Esophagus muscularis mucosa (tissue), 3 donors: ENCODE data around the gene SLC39A13.

ENCODE experiments used
- POLR2A ChIP-seq: fragments of 450-650 bp; IDR thresholded peaks from one replicate; pipeline ENCODE4 v1.6.1; 2017; ENCODE audit warnings: antibody characterized with exemption, moderate library complexity, mild to moderate bottlenecking, low read depth
- TF ChIP-seq, protein P1 (sequence below), 3 experiments: fragments of 200-600 bp in 2 of 3; fragments of 450-650 bp in 1 of 3; sonication (generic) in 2 of 3; IDR thresholded peaks; one replicate each; pipeline ENCODE4 v1.5.1; 2017 to 2019; ENCODE audit warnings: antibody characterized with exemption in 3 of 3, mild to moderate bottlenecking in 2 of 3, moderate library complexity in 1 of 3

DNA sequence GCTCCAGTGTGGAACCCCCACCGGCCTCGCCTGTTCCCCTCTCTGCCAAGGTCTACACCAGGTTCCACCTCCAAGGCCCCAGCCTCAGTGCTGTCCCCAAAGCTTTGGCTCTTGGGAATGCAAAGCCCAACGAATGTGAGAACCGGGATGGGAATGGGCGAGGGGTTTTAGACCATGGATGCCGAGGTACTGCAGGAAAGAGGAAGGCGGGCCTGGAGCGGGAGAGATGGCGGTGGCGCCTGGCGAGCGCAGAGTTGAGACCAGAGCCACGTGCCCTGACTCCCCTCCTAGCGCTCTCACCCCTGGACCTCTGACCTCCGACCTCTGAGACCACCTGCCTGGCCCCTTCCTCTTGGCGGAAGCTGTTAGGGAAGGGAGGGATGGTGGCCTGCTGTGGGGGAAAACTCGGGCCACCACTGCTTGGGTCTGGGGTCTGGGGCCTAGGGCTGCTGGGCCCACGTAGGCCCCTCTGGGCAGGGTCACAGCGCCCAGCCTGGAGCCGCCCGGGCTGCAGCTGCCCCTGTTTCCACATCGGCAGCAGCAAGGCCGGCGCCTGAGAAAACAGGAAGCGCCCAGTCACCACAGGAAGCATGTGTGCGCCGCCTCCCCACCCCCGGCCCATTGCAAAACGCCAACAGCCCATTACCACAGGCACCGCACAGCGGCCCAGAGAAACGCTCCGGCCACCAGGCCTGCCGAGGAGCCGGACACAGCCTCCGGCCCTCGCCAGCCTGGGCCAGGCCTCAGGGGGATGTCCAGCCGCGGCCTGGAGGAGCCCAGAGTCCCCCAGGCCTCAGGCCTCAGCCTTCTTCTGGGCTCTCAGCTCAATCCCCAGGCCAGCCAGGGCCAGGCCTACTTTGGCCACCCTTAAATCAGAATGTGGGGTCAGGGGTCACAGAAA is 13.8 kb upstream of the SLC39A13 start:
- TF ChIP-seq, protein P1, sequence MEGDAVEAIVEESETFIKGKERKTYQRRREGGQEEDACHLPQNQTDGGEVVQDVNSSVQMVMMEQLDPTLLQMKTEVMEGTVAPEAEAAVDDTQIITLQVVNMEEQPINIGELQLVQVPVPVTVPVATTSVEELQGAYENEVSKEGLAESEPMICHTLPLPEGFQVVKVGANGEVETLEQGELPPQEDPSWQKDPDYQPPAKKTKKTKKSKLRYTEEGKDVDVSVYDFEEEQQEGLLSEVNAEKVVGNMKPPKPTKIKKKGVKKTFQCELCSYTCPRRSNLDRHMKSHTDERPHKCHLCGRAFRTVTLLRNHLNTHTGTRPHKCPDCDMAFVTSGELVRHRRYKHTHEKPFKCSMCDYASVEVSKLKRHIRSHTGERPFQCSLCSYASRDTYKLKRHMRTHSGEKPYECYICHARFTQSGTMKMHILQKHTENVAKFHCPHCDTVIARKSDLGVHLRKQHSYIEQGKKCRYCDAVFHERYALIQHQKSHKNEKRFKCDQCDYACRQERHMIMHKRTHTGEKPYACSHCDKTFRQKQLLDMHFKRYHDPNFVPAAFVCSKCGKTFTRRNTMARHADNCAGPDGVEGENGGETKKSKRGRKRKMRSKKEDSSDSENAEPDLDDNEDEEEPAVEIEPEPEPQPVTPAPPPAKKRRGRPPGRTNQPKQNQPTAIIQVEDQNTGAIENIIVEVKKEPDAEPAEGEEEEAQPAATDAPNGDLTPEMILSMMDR (IDR thresholded peaks at IDR 0.05) = no peak
- no peak for TF ChIP-seq POLR2A
